RCC 7860 (cell line): ENCODE data around the gene C12orf76.
"Not testable (repeated sequence)": the region's sequence is repeated elsewhere in the genome, so short reads cannot be mapped to it uniquely, and the experiment has no call there.

Experiments
- DNase-seq: peaks from one replicate; pipeline ENCODE4 v3.0.0-alpha.2; 2015; ENCODE audit warnings: low spot score
- FAIRE-seq: peaks from 2 replicates; lab custom pipeline; 2012; peaks lifted over from hg19 to GRCh38; lab: Jason Lieb, UNC

The C12orf76 gene

GRCh38 chr12:110067531-110067930, 19.2 kb upstream of the C12orf76 start:
- no peak for DNase-seq
- no peak for FAIRE-seq

GRCh38 chr12:110065540-110065939, 17.2 kb upstream of the C12orf76 start:
- FAIRE-seq (no peak), DNase-seq (no peak)

- DNase-seq (no peak), FAIRE-seq (no peak)
These were observed 13.9 kb upstream of the C12orf76 start for GRCh38 chr12:110062241-110062640.

DNA sequence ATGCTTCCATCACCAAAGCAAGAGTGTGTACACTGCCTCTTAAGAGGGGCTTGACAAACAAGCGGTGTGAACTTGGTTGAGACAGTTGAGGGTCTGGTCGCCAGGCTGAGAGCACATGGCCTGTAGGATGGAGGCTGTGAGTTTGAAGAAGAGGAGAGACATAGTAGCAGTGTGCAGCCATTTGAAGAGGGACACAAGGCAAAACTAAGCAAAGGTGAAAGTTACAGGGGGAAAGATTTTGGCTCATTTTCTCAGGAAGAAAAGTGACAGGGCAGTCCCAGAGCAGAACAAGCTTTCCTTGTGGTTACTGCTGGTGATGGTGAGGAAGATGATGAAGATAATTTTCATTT, 11.3 kb upstream of the C12orf76 start:
- FAIRE-seq = no peak
- DNase-seq = no peak

GRCh38 chr12:110058875-110059615, 10.7 kb upstream of the C12orf76 start:
- FAIRE-seq (no peak), DNase-seq (no peak)

- DNase-seq, FAIRE-seq: not testable (repeated sequence)
These were observed 8.3 kb upstream of the C12orf76 start for GRCh38 chr12:110056643-110057042.

DNA sequence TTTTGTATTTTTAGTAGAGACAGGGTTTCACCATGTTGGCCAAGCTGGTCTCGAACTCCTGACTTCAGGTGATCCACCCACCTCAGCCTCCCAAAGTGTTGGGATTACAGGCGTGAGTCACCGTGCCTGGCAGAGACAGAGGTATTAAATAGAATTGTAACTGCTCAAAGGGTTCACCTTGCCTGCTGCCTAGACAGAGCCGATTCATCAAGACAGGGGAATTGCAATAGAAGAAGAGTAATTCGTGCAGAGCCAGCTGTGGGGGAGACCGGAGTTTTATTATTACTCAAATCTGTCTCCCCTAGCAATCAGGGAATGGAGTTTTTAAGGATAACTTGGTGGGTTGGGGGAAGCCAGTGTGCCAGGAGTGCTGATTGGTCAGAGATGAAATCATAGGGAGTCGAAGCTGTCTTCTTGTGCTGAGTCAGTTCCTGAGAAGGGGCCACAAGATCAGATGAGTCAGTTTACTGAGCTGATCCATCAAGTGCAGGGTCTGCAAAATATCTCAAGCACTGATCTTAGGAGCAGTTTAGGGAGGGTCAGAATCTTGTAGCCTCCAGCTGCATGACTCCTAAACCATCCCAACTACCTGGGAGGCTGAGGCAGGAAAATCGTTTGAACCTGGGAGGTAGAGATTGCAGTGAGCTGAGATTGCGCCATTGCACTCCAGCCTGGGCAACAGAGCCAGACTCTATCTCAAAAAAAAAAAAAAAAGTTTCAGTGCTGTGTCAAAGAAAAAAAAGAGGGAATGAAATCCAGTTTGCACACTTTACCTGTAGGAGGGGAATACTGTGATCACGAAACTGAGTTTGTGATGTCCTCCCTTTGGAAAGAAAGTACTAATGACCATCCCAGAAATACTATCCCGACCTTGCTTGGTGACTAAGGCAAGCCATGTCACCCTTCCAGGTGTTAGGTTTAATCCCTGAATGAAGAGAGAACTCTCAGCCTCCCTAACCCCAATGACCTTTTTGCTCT, 7.3 kb upstream of the C12orf76 start:
- peak; percentile 92 for DNase-seq
- FAIRE-seq = peak; percentile 83

- DNase-seq (no peak), FAIRE-seq (no peak)
These were observed 2.6 kb upstream of the C12orf76 start for GRCh38 chr12:110050927-110051326.

DNA sequence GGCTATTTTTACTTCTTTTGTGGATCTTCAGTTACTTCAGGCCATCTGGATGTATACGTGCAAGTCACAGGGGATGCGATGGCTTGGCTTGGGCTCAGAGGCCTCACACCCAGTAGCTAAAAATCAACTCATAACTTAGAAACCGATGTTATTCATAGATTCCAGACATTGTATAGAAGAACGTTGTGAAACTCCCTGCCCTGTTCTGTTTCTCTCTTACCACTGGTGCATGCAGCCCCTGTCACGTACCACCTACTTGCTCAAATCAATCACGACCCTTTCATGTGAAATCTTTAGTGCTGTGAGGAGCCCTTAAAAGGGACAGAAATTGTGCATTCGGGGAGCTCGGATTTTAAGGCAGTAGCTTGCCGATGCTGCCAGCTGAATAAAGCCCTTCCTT, 1.3 kb upstream of the C12orf76 start:
- FAIRE-seq, DNase-seq: not testable (repeated sequence)

GRCh38 chr12:110049034-110049433, 712 bp upstream of the C12orf76 start:
- not testable (repeated sequence) for DNase-seq, FAIRE-seq

- no peak for DNase-seq
- no peak for FAIRE-seq
These were observed 903 bp downstream of the C12orf76 start for GRCh38 chr12:110047297-110047940.

DNA sequence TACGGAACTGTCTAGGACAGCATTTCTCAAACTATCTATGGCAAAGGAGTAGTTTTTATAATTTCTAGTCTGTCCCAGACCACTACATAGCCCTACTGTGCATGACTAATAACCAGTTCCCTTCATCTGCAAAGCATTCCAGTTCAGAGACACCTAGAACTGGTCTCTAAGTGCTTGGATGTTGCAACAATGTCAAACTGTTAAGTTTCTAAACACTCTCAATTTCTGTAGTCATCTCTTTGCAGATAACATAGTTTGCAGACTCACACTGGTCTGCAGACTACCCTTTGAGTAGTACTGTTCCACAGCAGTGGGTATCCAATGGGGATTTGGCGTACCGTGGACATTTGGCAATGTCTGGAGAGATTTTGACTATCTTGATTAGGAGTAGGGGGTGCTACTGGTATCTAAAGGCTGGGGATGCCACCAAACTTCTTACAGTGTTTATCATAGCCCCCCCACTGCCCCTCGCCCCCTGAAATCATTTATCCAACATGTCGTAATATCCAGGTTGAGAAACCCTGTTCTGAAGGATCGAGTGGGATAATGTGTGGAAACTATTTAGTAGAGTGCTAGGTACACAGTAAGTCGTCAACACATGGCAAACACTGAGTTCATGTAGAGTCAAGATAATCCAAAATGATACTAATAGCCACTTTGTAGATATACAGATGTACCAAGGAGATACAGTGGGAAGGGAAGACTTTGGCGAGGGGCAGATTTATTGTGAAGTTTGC, 1.7 kb downstream of the C12orf76 start:
- DNase-seq (no peak), FAIRE-seq (no peak)

DNA sequence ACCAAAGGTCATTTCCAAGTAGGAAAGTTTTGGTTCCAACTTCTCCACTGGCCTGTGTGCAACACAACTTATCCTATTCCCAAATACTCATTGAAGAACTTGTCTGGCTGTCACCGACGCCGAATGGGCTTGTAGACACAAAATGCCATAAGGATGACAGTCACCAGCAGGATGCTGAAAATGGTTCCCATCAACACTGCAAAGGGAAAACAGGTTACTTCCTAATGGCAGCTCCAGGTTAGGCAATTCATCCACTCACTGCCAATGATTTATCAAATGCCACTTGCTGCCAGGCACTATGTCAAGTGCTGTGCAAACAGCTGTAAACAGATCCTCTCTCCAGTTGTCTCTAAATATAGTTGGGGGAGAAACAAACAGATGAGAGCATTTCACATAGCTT, 6.1 kb downstream of the C12orf76 start:
- DNase-seq = no peak
- FAIRE-seq = no peak

DNA sequence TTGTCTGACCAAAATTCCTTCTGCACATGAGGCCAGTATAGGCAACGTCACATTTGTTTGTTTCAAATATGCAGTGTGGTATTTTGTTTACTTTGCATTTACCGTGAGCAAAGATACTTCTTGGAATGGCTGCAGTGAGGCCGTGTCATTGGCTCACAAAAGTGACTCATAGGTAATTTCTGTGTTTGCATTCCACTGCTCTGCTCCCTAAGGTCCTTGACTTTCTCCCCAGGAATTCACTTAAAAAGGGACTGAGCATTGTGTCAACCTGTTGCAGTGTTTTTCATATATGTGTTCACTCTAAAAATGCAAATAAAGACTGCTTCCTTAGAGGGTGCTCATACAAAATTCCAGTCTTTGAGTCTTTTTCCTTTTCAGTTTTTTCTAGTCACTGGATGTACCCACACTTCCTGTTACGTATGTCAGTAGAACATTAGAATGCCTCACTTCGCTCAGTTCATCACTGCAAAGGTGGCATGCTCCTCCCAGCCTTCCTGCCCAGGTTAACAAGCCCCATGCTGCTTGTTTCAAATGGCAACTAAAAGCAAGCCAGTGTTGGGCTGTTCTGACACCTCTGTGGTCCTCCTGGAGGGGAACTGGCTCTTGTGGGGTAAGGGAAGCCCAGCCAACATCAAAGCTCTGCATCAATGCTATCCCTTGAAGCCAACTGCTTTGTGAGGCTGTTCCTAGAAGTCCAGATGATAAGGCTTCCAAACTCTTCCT, 9.1 kb downstream of the C12orf76 start:
- FAIRE-seq (peak; percentile 75), DNase-seq (peak; percentile 71)

DNA sequence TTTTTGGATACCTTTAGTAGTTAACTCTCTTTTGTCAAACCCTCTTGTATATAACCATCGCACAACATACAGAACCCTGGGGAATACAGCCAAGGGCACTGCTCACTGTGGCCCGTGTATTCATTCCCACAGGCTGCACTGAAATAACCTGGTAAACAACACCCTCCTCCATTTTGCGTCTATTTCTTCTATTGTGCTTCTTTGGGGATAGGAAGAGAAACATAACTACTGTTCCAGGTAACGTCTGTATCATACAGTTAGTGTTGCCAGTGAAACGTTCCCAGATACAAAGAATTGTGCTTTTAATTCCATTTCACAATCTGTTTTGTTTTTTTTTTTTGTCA, 9.6 kb downstream of the C12orf76 start:
- FAIRE-seq = no peak
- no peak for DNase-seq

- no peak for FAIRE-seq
These were observed 11.0 kb downstream of the C12orf76 start for GRCh38 chr12:110037315-110037714.

GRCh38 chr12:110035534-110036104, 12.7 kb downstream of the C12orf76 start:
- no peak for FAIRE-seq
- no peak for DNase-seq

More at GRCh38 chr12:110037315-110037714, 11.0 kb downstream of the C12orf76 start:
- DNase-seq = no peak

DNA sequence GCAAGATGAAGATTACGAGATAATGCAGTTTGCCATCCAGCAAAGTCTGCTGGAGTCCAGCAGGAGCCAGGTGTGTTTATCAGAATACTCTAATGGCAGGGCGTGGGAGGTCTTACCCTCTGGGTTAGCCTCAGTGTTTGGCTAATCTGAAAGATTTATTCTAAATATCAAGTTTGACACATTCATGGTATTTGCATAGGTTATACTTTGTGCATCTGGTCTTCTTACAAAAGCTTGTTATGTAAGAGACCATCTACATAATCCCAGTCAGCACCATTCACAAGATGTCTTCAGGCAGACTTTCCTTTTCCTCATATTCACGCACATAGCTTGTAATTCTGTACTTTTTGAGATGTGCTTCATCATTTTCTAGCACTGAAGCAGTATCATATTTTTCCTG, 14.4 kb downstream of the C12orf76 start:
- no peak for DNase-seq
- no peak for FAIRE-seq

- DNase-seq (no peak), FAIRE-seq (no peak)
These were observed 19.0 kb downstream of the C12orf76 start for GRCh38 chr12:110029290-110029815.
